GDM1 (cell line): Measurements from ENCODE around the gene ASF1A.

ENCODE experiments used
- DNase-seq: peaks from one replicate; lab custom pipeline; 2025; lab: John Stamatoyannopoulos, UW

The ASF1A gene

GRCh38 chr6:118881440-118882313, 12.3 kb upstream of the ASF1A start:
- DNase-seq = no peak

DNA sequence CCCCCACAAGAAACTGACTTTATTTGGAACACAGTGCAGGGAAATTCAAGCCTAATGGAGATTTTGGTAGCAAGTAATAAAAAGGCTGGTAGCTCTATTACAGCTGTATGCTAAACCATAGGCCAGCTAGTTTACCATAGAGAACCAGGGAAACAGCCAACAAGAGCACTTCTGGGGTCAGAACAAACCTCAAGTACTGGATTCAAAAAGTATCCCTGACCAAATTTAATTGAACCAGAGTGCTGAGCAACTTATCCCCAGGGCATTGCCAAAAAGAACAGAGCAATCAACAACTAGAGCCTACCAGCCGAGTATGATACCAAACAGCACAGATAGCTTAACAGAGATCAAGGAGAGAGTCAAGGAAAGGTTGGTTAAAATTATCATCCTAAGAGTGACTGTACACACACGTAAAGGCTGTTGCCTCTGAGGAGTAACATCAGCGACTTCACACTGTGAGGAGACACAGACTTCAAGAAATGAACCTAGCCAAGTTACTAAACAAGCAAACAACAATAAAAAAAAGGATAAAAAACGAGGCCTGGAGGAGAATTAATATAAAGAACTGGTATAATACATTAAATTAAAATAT, 11.5 kb upstream of the ASF1A start:
- DNase-seq = no peak

DNA sequence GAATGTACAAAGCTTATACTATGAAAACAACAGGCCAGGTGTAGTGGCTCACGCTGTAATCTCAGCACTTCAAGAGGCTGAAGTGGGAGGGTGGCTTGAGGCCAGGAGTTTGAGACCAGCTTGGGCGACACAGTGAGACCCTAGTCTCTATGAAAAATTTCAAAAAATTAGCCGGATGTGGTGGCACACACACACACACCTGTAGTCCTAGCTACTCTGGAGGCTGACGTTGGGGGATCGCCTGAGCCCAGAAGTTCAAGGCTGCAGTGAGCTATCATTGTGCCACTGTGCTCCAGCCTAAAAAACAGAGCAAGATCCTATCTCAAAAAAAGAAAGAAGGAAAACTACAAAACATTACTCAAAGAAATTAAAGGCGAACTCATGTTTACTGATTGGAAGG, 7.3 kb upstream of the ASF1A start:
- no peak for DNase-seq

DNA sequence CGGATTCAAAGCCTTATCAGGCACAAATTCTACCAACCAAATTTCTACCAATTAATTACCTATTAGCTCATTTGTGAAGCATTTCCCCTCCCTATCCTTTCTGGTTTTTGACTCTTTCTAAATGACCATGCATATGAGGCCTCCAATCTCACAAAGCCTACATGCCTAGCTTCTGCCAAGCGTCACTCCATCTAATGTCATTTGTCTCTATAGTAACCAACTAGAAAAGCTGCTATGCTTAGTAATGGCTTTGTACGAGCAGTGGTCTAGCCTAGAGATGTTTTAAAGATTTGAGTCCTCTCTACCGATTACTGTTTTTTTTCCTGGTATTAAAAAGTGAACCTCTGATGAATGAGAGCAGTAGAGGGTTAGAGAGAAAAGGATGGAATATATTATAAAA, 4.8 kb upstream of the ASF1A start:
- DNase-seq = no peak

DNA sequence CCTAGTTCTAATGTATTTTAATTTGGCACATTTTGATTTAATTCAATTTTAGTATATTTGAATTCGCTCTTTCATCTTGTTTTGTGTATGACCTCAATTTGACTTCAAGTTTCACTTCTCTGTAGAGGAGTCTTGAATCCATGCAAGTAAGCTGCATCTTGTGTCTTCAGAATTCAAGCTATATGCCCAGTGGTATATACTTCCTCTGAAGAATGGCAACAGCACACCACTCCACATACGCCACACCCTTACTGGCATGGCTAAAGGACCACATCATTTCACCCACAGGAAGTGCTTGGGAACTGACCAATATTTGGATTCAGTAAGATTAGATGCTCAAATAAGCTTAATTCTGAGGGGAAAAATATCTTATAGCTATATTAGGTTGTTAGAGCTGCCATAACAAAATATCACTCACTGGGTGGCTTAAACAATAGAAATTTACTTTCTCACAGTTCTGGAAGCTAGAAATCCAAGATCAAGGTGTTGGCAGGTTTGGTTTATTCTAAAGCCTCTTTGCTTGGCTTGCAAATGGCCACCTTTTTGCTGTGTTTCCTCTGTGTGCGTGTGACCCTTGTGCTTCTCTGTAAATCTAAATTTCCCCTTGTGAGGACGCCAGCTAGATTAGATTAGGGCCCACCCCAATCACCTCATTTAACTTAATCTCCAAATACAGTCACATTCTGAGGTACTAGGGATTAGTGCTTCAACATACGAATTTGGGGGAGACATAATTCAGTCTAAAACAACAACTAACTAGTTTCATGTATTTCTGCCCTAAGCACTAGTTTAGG, 2.8 kb upstream of the ASF1A start:
- DNase-seq = no peak

- DNase-seq = no peak
Measured at GRCh38 chr6:118892355-118892991, 1.5 kb upstream of the ASF1A start.

DNA sequence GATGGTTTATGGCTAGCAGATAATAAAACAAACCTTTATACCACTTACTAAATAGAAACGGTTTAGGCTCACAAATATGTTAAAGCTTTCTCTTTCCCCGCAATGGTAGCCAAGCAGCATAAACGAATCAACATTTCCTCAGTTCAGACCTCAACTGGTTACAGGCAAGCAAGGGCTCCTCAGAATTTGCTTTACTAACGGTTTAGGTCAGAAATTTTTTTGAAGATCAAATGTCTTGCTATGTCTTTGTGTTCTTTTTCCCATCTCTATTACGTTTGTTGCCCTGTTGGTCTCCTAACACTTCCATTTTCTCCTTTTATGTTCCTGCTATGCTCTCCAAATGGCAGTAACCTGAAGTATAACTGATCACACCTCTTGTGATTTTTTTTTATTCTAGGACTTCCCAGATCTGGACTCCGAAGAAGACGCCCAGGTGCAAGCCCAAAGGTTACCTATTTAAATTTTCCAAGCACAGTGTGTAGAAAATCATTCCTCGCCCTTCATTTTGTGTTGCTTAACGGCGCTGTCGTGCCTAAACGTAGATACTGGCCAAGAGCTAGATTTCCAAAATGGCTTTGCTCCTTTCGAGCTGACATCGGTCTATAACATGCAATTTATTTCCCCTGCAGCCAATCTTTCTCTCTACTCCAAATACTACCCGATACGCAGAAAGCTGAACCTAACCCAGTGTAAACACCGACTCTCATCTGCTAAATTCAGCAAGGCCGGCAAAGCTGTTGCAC, 717 bp upstream of the ASF1A start:
- peak; percentile 46 for DNase-seq

DNA sequence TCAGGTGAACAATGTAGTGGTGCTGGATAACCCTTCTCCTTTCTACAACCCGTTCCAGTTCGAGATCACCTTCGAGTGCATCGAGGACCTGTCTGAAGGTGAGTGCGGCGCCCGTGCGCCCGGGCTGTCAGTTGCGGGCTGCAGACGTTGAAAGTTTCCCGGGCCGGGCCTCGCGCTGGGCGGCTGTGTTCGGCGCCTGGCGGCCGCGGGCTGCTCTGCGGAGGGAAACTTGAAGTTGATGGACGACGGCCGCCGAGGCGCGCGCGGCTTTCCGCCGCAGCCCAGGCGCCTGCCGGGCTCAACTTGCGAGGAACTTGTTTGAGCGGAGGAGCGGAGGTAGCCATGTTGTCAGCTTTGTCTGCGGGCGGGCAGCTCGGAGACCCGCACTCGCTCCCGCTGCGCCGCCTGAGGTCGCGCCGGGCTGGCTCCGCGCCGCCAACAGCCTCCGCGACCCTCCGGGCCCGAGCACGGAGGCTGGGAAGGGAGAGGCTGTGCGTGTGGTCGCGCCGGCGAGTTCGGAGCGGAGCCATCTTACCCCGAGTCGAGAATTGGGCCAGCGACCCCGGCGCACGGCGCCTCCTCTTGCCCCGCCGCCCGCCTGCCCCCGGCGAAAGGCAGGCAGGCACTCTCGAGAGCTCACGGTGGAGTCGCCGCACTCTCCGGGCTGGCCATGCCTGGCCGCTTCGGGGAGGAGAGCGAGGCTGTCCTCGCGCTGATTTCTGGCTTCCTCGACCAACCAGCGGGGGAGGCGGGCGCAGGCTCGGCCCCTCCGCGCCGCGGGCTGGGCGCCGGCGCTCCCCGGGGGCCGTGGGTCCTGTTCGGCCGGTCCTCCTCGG, 691 bp downstream of the ASF1A start:
- peak; percentile 49 for DNase-seq

GRCh38 chr6:118895261-118895560, 1.3 kb downstream of the ASF1A start:
- DNase-seq = no peak

- no peak for DNase-seq
Measured at GRCh38 chr6:118895859-118896258, 1.9 kb downstream of the ASF1A start.

- DNase-seq = no peak
Measured at GRCh38 chr6:118896339-118897136, 2.6 kb downstream of the ASF1A start.

GRCh38 chr6:118897386-118897785, 3.4 kb downstream of the ASF1A start:
- DNase-seq = no peak

DNA sequence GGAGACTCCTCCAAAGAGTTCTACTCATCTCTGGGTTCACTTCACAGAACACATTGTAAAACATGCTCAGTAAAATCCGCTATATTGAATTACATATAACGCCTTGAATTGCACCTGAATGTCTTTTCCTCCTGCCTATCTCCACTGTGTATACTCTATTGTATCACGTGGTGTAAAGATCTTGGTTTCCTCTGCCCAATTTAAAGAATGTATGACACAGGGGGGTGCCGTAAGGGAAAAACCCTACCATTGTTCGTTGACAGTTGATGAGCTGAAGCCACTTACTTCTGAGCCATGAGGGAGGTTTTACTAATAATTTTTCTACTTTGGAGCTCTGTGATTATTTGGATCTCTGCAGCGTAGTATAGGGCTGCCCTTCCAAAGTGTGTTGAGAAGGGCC, 6.0 kb downstream of the ASF1A start:
- no peak for DNase-seq

DNA sequence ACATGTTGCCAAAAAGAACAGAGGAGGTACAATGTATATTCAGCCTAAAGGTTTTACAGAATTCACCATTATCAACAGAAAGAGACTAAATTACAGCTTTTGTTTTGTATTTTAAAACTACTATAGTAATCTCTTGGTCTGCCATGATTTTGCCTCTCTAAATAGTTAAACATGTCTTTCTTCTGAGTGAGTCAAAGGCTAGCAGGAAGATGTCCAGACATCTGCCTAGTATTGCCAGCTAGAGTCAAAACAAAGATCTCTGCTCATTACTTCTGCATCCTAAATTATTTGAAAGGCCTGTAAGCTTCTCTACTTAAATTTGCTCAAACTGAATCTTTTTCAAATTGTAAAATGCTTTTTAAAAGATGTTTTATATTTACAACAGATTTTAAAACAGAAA, 8.8 kb downstream of the ASF1A start:
- no peak for DNase-seq

GRCh38 chr6:118903138-118903537, 9.2 kb downstream of the ASF1A start:
- DNase-seq = no peak

- DNase-seq = no peak
Measured at GRCh38 chr6:118903691-118904090, 9.7 kb downstream of the ASF1A start.

GRCh38 chr6:118905084-118905483, 11.1 kb downstream of the ASF1A start:
- no peak for DNase-seq

DNA sequence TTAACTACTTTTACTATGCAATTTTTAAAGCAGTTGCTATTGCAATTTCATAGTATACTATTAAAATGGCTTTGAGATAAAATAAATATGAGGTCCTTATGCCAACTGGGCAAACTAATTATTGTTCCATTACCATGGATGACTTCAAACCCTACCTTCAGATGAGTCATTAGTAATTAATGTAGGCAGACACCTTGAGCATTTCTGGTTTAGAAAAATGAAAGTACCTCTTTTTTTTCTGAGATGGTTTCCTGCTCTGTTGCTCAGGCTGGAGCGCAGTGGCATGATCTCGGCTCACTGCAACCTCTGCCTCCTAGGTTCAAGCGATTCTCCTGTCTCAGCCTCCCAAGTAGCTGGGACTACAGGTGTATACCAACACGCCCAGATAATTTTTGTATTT, 11.9 kb downstream of the ASF1A start:
- DNase-seq = no peak

GRCh38 chr6:118908441-118908840, 14.5 kb downstream of the ASF1A start:
- no peak for DNase-seq

DNA sequence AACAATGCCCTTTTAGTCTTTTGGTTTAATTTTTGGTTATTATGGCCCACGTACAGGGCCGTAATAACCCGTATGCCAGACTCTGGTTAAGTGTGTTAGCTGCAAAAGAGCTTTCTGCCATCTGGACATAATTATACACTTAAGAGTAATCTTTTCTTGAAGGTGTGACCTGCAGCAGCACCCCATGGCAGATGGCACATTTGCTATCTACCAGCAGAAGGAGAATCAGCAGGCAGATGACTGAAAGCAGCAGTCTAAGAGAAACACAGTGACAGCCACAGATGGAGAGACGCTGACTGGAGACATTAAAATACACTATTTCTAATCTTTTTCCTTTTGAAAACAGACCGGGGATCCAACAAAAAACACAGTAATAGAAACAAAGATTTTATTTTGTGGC, 18.7 kb downstream of the ASF1A start:
- DNase-seq = no peak
